ENCODE measurements around the gene SAMSN1.

DNA sequence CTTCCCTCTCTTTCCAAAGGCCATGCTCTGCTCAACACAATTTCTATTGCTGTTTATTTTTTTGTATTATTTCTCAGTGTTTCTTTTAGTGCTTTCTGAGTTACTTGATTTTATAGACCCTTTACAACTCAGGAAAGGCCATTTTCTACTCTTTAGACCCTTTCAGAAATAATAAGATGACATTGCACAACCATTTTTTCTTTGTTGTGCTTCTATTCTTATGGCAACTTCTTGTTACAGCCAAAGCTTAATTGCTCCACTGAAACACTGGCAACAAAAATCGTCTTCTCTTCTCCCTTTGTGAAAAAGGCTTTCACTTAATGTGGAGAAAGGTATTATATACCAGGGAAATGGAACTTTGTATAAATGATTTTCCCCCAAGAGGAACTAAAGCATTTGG is 39.0 kb upstream of the SAMSN1 start:
- TF ChIP-seq, protein P1, sequence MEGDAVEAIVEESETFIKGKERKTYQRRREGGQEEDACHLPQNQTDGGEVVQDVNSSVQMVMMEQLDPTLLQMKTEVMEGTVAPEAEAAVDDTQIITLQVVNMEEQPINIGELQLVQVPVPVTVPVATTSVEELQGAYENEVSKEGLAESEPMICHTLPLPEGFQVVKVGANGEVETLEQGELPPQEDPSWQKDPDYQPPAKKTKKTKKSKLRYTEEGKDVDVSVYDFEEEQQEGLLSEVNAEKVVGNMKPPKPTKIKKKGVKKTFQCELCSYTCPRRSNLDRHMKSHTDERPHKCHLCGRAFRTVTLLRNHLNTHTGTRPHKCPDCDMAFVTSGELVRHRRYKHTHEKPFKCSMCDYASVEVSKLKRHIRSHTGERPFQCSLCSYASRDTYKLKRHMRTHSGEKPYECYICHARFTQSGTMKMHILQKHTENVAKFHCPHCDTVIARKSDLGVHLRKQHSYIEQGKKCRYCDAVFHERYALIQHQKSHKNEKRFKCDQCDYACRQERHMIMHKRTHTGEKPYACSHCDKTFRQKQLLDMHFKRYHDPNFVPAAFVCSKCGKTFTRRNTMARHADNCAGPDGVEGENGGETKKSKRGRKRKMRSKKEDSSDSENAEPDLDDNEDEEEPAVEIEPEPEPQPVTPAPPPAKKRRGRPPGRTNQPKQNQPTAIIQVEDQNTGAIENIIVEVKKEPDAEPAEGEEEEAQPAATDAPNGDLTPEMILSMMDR (IDR thresholded peaks at IDR 0.05): no peak
- TF ChIP-seq POLR2A (IDR thresholded peaks at IDR 0.05): no peak

Data from uterus (tissue), 2 donors.